Kidney (tissue), 14 donors: ENCODE data around the gene SMAD6. TPM values are rescaled to one million over a fixed set of nuclear protein-coding genes. Genes with fewer than 3 reads are reported as not detected.

Experiments used
- DNase-seq, 5 donors: peaks; one replicate each; pipeline ENCODE4 v3.0.0-alpha.2; 2013 to 2020
- FAIRE-seq: peaks from 2 replicates; lab custom pipeline; 2012; peaks lifted over from hg19 to GRCh38; lab: Jason Lieb, UNC
- H3K27ac ChIP-seq, 2 donors: one replicate each; pipeline ENCODE4 v1.7.0; 2013; ENCODE audit warnings: low read depth in 2 of 2, low read length in 2 of 2, inconsistent platforms in 1 of 2
- H3K27me3 ChIP-seq: one replicate; pipeline ENCODE4 v1.7.1; 2013; ENCODE audit warnings: low read length, inconsistent platforms; ENCODE audit not compliant: control insufficient read depth, insufficient read depth
- H3K36me3 ChIP-seq, 3 donors: one replicate each; pipeline versions ENCODE4 v1.7.0 to v1.7.1; 2013; ENCODE audit warnings: low read length in 3 of 3, control low read depth in 1 of 3, inconsistent platforms in 1 of 3; ENCODE audit not compliant: insufficient read depth in 3 of 3, control insufficient read depth in 2 of 3
- H3K4me1 ChIP-seq, 3 donors: one replicate each; pipeline versions ENCODE4 v1.7.0 to v1.7.1; 2013; ENCODE audit warnings: low read length in 3 of 3, inconsistent platforms in 1 of 3, low read depth in 1 of 3; ENCODE audit not compliant: control insufficient read depth in 2 of 3, insufficient read depth in 2 of 3
- H3K4me3 ChIP-seq, 3 donors: one replicate each; pipeline versions ENCODE4 v1.7.0 to v1.8.1; 2013; ENCODE audit warnings: low read length in 3 of 3, control low read depth in 1 of 3, inconsistent platforms in 1 of 3
- H3K9ac ChIP-seq, 3 donors: one replicate each; pipeline versions ENCODE4 v1.7.0 to v1.7.1; 2013; ENCODE audit warnings: low read length in 3 of 3, control low read depth in 1 of 3, inconsistent platforms in 1 of 3
- H3K9me3 ChIP-seq, 3 donors: one replicate each; pipeline versions ENCODE4 v1.7.0 to v1.7.1; 2013; ENCODE audit warnings: low read length in 3 of 3, control low read depth in 1 of 3, inconsistent platforms in 1 of 3; ENCODE audit not compliant: control insufficient read depth in 2 of 3, insufficient read depth in 1 of 3
- intact Hi-C: fragments of 100-400 bp; cut with DNase I; formaldehyde crosslinking; loops from one replicate; pipeline ENCODE4 v1.11.1; 2022
- polyA plus RNA-seq: library from polyadenylated mRNA; stranded (reverse); fragments of 350-450 nt; fragmentation: Illumina TruSeq; extraction: RNeasy Lipid Tissue Mini Kit (QIAGEN cat#74804); gene quantifications from one replicate; pipeline ENCODE4 v1.2.3, GENCODE V29; 2014; ENCODE audit warnings: low read depth, low replicate concordance; ENCODE audit not compliant: insufficient read depth
- total RNA-seq: library from RNA; stranded (reverse); fragmentation: NEBNext Ultra II Directional; extraction: Animal tissue kit (Norgen Biotek cat#: 25700); gene quantifications from one replicate; pipeline ENCODE4 v1.2.1, GENCODE V29; 2021
- TF ChIP-seq, protein P1 (sequence below): IDR thresholded peaks from 3 replicates; pipeline ENCODE4 v1.5.1; 2012; ENCODE audit warnings: mild to moderate bottlenecking, moderate library complexity, borderline replicate concordance; ENCODE audit not compliant: insufficient read depth; ENCODE audit errors: extremely low read depth
- donor health status: control.
- donor health status: control.
- donor health status: control.
- donor health status: control.
- donor health status: control.
- donor health status: DM: yes; HTN: yes; CAD: no.
- donor health status: Normal renal cell carcinoma (clear cell type).

Gene SMAD6
- total and polyA plus RNA-seq, 2 donors from 2014 or later = 15.4 to 23.0 TPM

- Histone ChIP-seq H3K4me3 (no peak overlapping the region), H3K4me1 (peaks cover 5 to 12% (median 9%) of the 10 kb centered on the region in 3 donors), H3K27me3 (no peaks in the 10 kb centered on the region), H3K27ac (no peak overlapping the region), H3K9ac (no peak overlapping the region), H3K36me3 (no peaks in the 10 kb centered on the region), H3K9me3 (no peaks in the 10 kb centered on the region)
- FAIRE-seq (no peak), DNase-seq (no peak)
- TF ChIP-seq, protein P1, sequence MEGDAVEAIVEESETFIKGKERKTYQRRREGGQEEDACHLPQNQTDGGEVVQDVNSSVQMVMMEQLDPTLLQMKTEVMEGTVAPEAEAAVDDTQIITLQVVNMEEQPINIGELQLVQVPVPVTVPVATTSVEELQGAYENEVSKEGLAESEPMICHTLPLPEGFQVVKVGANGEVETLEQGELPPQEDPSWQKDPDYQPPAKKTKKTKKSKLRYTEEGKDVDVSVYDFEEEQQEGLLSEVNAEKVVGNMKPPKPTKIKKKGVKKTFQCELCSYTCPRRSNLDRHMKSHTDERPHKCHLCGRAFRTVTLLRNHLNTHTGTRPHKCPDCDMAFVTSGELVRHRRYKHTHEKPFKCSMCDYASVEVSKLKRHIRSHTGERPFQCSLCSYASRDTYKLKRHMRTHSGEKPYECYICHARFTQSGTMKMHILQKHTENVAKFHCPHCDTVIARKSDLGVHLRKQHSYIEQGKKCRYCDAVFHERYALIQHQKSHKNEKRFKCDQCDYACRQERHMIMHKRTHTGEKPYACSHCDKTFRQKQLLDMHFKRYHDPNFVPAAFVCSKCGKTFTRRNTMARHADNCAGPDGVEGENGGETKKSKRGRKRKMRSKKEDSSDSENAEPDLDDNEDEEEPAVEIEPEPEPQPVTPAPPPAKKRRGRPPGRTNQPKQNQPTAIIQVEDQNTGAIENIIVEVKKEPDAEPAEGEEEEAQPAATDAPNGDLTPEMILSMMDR = no peak
- intact Hi-C loops = no loop called here
These were observed 103.3 kb downstream of the SMAD6 start for GRCh38 chr15:66805202-66805885.

- FAIRE-seq (no peak), DNase-seq (no peak)
- Histone ChIP-seq H3K9me3 (no peaks in the 10 kb centered on the region), H3K27ac (no peak overlapping the region), H3K36me3 (no peaks in the 10 kb centered on the region), H3K27me3 (no peaks in the 10 kb centered on the region), H3K4me3 (no peak overlapping the region), H3K9ac (no peak overlapping the region), H3K4me1 (peaks cover 3 to 5% (median 5%) of the 10 kb centered on the region in 3 donors)
- intact Hi-C loops = no loop called here
- TF ChIP-seq, protein P1 = no peak
These were observed 106.3 kb downstream of the SMAD6 start for GRCh38 chr15:66808181-66808824.

DNA sequence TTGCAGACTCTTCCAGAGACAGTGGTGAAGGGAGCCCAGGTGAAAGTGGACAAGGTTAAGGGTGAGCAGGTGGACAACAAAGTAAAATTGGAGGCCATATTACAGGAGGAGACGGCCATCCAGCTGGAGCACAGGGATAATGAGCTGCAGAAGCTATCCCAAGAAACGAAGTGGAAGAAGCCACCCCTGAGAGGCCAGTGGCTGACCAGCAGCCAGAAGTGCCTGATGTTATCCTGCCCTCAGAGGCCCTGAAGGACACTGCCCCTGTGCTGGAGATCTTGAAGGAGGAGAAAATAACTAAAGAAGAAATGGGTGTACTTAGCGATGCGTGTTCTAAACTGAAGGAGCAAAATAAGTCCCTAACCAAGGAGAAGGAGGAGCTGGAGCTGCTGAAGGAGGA lies 107.6 kb downstream of the SMAD6 start:
- H3K4me3 ChIP-seq = no peak overlapping the region
- no peaks in the 10 kb centered on the region for H3K27me3 ChIP-seq
- no peaks in the 10 kb centered on the region for H3K4me1 ChIP-seq
- intact Hi-C loops = no loop called here
- TF ChIP-seq, protein P1 = no peak
- DNase-seq (no peak), FAIRE-seq (no peak)
- H3K27ac ChIP-seq = no peak overlapping the region
- no peak overlapping the region for H3K9ac ChIP-seq
- H3K36me3 ChIP-seq = no peaks in the 10 kb centered on the region
- H3K9me3 ChIP-seq = no peaks in the 10 kb centered on the region
